GM12878 (cell line): ENCODE data around the gene CNIH1. TPM values are rescaled to one million over a fixed set of nuclear protein-coding genes. Genes with fewer than 3 reads are reported as not detected.

Experiments used
- ATAC-seq: fragments of 200-7000 bp; cut with Tn5 transposase; 3 replicates; pipeline ENCODE4 v1.9.1; 2020; ENCODE audit warnings: mild to moderate bottlenecking, moderate library complexity
- BruUV-seq: library from RNA; stranded (reverse); fragments of 400-500 nt; replicated peaks from 2 replicates; lab custom pipeline; 2021; lab: Mats Ljungman, UMichigan
- CTCF ChIA-PET: fragments of 300-600 bp; sonication (Branson Sonifier 250); formaldehyde crosslinking; extraction: SDS; loops from one replicate; lab custom pipeline; 2021; ENCODE audit warnings: inconsistent platforms; lab: Yijun Ruan, JAX
- POLR2A ChIA-PET: fragments of 350-600 bp; formaldehyde crosslinking; extraction: SDS; loops from one replicate; lab custom pipeline; 2021; ENCODE audit warnings: inconsistent platforms; lab: Charles Lee
- RAD21 ChIA-PET: fragments of 300-600 bp; sonication (Branson Sonifier 250); formaldehyde crosslinking; loops from one replicate; lab custom pipeline; 2023; ENCODE audit warnings: antibody characterized with exemption; ENCODE audit not compliant: unreplicated experiment; lab: Charles Lee
- SMC1A ChIA-PET: fragments of 300-600 bp; sonication (Branson Sonifier 250); formaldehyde crosslinking; loops from one replicate; lab custom pipeline; 2023; ENCODE audit not compliant: unreplicated experiment, uncharacterized antibody; lab: Charles Lee
- DNase-seq: peaks from one replicate; pipeline ENCODE4 v3.0.0-alpha.2; 2011; ENCODE audit warnings: low read depth, low spot score
- FAIRE-seq: peaks from 3 replicates; lab custom pipeline; 2011; peaks lifted over from hg19 to GRCh38; lab: Jason Lieb, UNC
- H2AFZ ChIP-seq: 2 replicates; pipeline ENCODE4 v1.6.0; 2011; ENCODE audit warnings: low read depth, low read length, control low read depth; ENCODE audit not compliant: control insufficient read depth
- H3K27ac ChIP-seq: 2 replicates; pipeline ENCODE4 v1.5.1; 2011; ENCODE audit warnings: control low read depth; ENCODE audit not compliant: control insufficient read depth, insufficient read depth
- H3K27me3 ChIP-seq, 2 experiments: replicated peaks in 1 of 2; 2 replicates each; pipeline versions ENCODE4 v1.6.0 to v1.6.1; 2011; ENCODE audit warnings: low read length in 1 of 2; ENCODE audit not compliant: control insufficient read depth in 2 of 2, insufficient read depth in 2 of 2
- H3K36me3 ChIP-seq, 2 experiments: 2 replicates each; pipeline ENCODE4 v1.5.1; 2011; ENCODE audit warnings: low read length in 1 of 2; ENCODE audit not compliant: control insufficient read depth in 2 of 2, insufficient read depth in 2 of 2
- H3K4me1 ChIP-seq: 2 replicates; pipeline ENCODE4 v1.6.1; 2011; ENCODE audit warnings: mild to moderate bottlenecking, low read length, moderate library complexity, mixed read lengths; ENCODE audit not compliant: control insufficient read depth, insufficient read depth
- H3K4me2 ChIP-seq: 2 replicates; pipeline ENCODE4 v1.6.0; 2011; ENCODE audit warnings: control low read depth; ENCODE audit not compliant: control insufficient read depth, insufficient read depth
- H3K4me3 ChIP-seq: fragments of 200-600 bp; sonication (generic); 2 replicates; pipeline ENCODE4 v1.5.1; 2016
- H3K79me2 ChIP-seq: 2 replicates; pipeline ENCODE4 v1.6.0; 2011; ENCODE audit warnings: low read length; ENCODE audit not compliant: control insufficient read depth, insufficient read depth
- H3K9ac ChIP-seq: 2 replicates; pipeline ENCODE4 v1.8.0; 2011; ENCODE audit warnings: low read length, control low read depth, mixed read lengths; ENCODE audit not compliant: control insufficient read depth, insufficient read depth
- H3K9me3 ChIP-seq: replicated peaks from 3 replicates; pipeline ENCODE4 v1.5.1; 2011; ENCODE audit warnings: mild to moderate bottlenecking, low read length; ENCODE audit not compliant: control insufficient read depth, insufficient read depth
- H4K20me1 ChIP-seq: 2 replicates; pipeline ENCODE4 v1.6.0; 2011; ENCODE audit not compliant: control insufficient read depth, insufficient read depth
- POLR2AphosphoS5 ChIP-seq: IDR thresholded peaks from 2 replicates; pipeline ENCODE4 v1.6.1; 2011; ENCODE audit warnings: mild to moderate bottlenecking, low read length, inconsistent platforms
- WGBS: methylation state at CpG from one replicate; pipeline ENCODE4 v1.1.6; 2016; ENCODE audit warnings: low lambda C conversion rate; ENCODE audit not compliant: insufficient replicate concordance, insufficient coverage; ENCODE audit errors: missing lambda C conversion rate; 5-methylcytosine and 5-hydroxymethylcytosine counted together
- in situ Hi-C: fragments of 300-500 bp; cut with MboI; formaldehyde crosslinking; loops from 9 replicates; pipeline ENCODE4 v1.14.3; 2018; ENCODE audit warnings: mixed read lengths
- intact Hi-C: fragments of 100-400 bp; cut with micrococcal nuclease; formaldehyde crosslinking; loops from one replicate; pipeline ENCODE4 v1.14.2; 2022; ENCODE audit not compliant: unreplicated experiment
- polyA plus RNA-seq, 11 experiments: library from polyadenylated mRNA; depleted of rRNA in 4 of 11; unstranded in 6 of 11; stranded (reverse) in 5 of 11; fragments of >200 nt; fragmentation: Nextera tagmentation in 4 of 11; fragmentation: Illumina TruSeq in 1 of 11; extraction: Ambion mirVana in 4 of 11; extraction: Trizol in 1 of 11; gene quantifications; 1 replicate in 1 of 11; 2 replicates in 10 of 11; pipeline versions ENCODE4 v1.2.1 to v1.2.3, GENCODE V29; 2011 to 2016; ENCODE audit warnings: inconsistent platforms in 2 of 11, missing spikeins in 2 of 11, low read depth in 1 of 11
- total RNA-seq, 4 experiments: library from RNA; depleted of rRNA in 3 of 4; stranded (reverse); fragments of >200 nt in 3 of 4; fragmentation: Illumina TruSeq in 1 of 4; extraction: Trizol in 1 of 4; gene quantifications; 2 replicates each; pipeline versions ENCODE4 v1.2.1 to v1.2.3, GENCODE V29; 2013 to 2021
- TF ChIP-seq, protein P1 (sequence below): fragments of 450-650 bp; IDR thresholded peaks from 2 replicates; pipeline ENCODE4 v1.6.1; 2017; ENCODE audit warnings: mild to moderate bottlenecking, moderate library complexity
- TF ChIP-seq, protein P2 (sequence below), 3 experiments: IDR thresholded peaks in 2 of 3; conservative IDR thresholded peaks in 1 of 3; 2 replicates each; pipeline ENCODE4 v1.5.1; 2011; ENCODE audit warnings: low read depth in 3 of 3, low read length in 3 of 3, mild to moderate bottlenecking in 3 of 3, control low read depth in 2 of 3, moderate library complexity in 2 of 3, inconsistent platforms in 1 of 3, mixed read lengths in 1 of 3; ENCODE audit not compliant: control insufficient read depth in 2 of 3, insufficient read depth in 1 of 3; ENCODE audit errors: extremely low read depth in 1 of 3

CNIH1 gene
- total and polyA plus RNA-seq, 10 of the 15 experiments (the other 5 are each of a cell fraction or from before 2014, with no cell fraction given): 48.9 to 274 (median 110) TPM

DNA sequence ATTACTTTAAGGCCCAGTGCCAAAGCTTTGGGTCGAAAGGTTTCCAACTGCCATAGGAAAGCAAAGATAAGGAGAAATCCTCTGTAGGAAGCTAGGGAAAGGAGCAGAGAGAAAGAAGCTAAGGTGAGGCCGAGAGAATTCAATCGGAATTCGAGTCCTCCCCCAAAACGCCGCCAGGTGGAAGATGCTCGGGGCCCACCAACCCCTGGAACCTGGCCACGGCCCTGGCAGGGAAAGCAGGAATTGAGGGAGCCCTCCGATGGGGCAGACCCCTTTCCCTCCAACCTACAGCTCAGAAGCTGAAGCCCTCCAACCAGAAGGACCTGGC is 47.1 kb upstream of the CNIH1 start:
- POLR2A ChIA-PET: interaction anchor here (0.6 to 2.5 kb wide), 3 partner anchors 9 to 42 kb away, joined by 4 to 19 read pairs (median 6); partner anchors contain the start of gene CGRRF1
- no TSS peak for BruUV-seq
- CTCF ChIA-PET: interaction anchor here (0.7 to 5.2 kb wide), 5 partner anchors 21 to 53 kb away, joined by 3 to 22 read pairs (median 3); partner anchors contain the start of gene CGRRF1
- DNase-seq (no peak), FAIRE-seq (no peak), ATAC-seq (no peak)
- H4K20me1 ChIP-seq: no peaks in the 10 kb centered on the region
- H3K9me3 ChIP-seq: no peaks in the 10 kb centered on the region
- peak overlapping the region; percentile 90 for H3K27ac ChIP-seq
- H3K9ac ChIP-seq: peak overlapping the region; percentile 87
- H3K4me1 ChIP-seq: no peaks in the 10 kb centered on the region; the same call in 1 of the 2 replicates
- WGBS: under 1% methylated on average over 9 of the region's 9 CpGs
- intact Hi-C loops (loop anchor here (2.0 to 5.0 kb wide), 3 partner anchors 21 to 91 kb away; partner anchors contain the start of genes CDKN3, CGRRF1 and CNIH1), in situ Hi-C loops (no loop called here)
- H3K79me2 ChIP-seq: peaks cover 56% of the 10 kb centered on the region
- peak overlapping the region; percentile 92 for H3K4me3 ChIP-seq
- peak overlapping the region; percentile 0 for H2AFZ ChIP-seq
- TF ChIP-seq, protein P1, sequence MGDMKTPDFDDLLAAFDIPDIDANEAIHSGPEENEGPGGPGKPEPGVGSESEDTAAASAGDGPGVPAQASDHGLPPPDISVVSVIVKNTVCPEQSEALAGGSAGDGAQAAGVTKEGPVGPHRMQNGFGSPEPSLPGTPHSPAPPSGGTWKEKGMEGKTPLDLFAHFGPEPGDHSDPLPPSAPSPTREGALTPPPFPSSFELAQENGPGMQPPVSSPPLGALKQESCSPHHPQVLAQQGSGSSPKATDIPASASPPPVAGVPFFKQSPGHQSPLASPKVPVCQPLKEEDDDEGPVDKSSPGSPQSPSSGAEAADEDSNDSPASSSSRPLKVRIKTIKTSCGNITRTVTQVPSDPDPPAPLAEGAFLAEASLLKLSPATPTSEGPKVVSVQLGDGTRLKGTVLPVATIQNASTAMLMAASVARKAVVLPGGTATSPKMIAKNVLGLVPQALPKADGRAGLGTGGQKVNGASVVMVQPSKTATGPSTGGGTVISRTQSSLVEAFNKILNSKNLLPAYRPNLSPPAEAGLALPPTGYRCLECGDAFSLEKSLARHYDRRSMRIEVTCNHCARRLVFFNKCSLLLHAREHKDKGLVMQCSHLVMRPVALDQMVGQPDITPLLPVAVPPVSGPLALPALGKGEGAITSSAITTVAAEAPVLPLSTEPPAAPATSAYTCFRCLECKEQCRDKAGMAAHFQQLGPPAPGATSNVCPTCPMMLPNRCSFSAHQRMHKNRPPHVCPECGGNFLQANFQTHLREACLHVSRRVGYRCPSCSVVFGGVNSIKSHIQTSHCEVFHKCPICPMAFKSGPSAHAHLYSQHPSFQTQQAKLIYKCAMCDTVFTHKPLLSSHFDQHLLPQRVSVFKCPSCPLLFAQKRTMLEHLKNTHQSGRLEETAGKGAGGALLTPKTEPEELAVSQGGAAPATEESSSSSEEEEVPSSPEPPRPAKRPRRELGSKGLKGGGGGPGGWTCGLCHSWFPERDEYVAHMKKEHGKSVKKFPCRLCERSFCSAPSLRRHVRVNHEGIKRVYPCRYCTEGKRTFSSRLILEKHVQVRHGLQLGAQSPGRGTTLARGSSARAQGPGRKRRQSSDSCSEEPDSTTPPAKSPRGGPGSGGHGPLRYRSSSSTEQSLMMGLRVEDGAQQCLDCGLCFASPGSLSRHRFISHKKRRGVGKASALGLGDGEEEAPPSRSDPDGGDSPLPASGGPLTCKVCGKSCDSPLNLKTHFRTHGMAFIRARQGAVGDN: no peak
- TF ChIP-seq POLR2AphosphoS5: 0 out of 2 replicates have a peak, but pooled peaks have one; percentile 11
- TF ChIP-seq, protein P2, sequence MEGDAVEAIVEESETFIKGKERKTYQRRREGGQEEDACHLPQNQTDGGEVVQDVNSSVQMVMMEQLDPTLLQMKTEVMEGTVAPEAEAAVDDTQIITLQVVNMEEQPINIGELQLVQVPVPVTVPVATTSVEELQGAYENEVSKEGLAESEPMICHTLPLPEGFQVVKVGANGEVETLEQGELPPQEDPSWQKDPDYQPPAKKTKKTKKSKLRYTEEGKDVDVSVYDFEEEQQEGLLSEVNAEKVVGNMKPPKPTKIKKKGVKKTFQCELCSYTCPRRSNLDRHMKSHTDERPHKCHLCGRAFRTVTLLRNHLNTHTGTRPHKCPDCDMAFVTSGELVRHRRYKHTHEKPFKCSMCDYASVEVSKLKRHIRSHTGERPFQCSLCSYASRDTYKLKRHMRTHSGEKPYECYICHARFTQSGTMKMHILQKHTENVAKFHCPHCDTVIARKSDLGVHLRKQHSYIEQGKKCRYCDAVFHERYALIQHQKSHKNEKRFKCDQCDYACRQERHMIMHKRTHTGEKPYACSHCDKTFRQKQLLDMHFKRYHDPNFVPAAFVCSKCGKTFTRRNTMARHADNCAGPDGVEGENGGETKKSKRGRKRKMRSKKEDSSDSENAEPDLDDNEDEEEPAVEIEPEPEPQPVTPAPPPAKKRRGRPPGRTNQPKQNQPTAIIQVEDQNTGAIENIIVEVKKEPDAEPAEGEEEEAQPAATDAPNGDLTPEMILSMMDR (IDR thresholded peaks at IDR 0.05 in 2 of 3, conservative IDR thresholded peaks at IDR 0.05 in 1 of 3; ENCODE audit: control insufficient read depth in 2 of 3, extremely low read depth in 1 of 3, insufficient read depth in 1 of 3, low read depth in 3 of 3, low read length in 3 of 3): 0 out of 6 replicates have a peak, but pooled peaks of 1 of the 3 experiments have one; percentile 12
- peak overlapping the region; percentile 92 for H3K4me2 ChIP-seq
- RAD21 ChIA-PET: interaction anchor here (0.7 to 3.7 kb wide), 10 partner anchors 9 to 155 kb away, joined by 3 to 16 read pairs (median 4); partner anchors contain the start of genes CDKN3 and CGRRF1
- no peaks in the 10 kb centered on the region for H3K36me3 ChIP-seq
- SMC1A ChIA-PET: interaction anchor here (0.8 to 2.7 kb wide), 7 partner anchors 20 to 89 kb away, joined by 3 to 7 read pairs (median 4); no protein-coding TSS in a partner anchor
- H3K27me3 ChIP-seq: no peaks in the 10 kb centered on the region
